ENCODE measurements around the gene FAM177A1. TPM values are rescaled to one million over a fixed set of nuclear protein-coding genes. Genes with fewer than 3 reads are reported as not detected.
A peak's percentile ranks its signal among the peaks of the same experiment; 100 is the strongest.
"Not testable (repeated sequence)": the region's sequence is repeated elsewhere in the genome, so short reads cannot be mapped to it uniquely, and the experiment has no call there.

FAM177A1 gene
- total RNA-seq, 1 experiment from 2014 or later = 28.0 TPM

- H3K36me3 ChIP-seq = no peaks in the 10 kb centered on the region
- H3K27me3 ChIP-seq = no peaks in the 10 kb centered on the region
- H3K4me1 ChIP-seq = peaks cover 7% of the 10 kb centered on the region; the same call in 1 of the 2 replicates
- H3K9me3 ChIP-seq (replicated peaks) = no peaks in the 10 kb centered on the region
- H3K27ac ChIP-seq = peak overlapping the region; percentile 14
- DNase-seq = no peak
- H3K4me3 ChIP-seq = peak overlapping the region; percentile 74
Measured at GRCh38 chr14:35045798-35046047, 349 bp upstream of the FAM177A1 start.

GRCh38 chr14:35046751-35047536, 872 bp downstream of the FAM177A1 start:
- Histone ChIP-seq H3K9me3 (replicated peaks) (no peaks in the 10 kb centered on the region), H3K4me3 (peak overlapping the region; percentile 74), H3K27ac (peak overlapping the region; percentile 55), H3K36me3 (no peaks in the 10 kb centered on the region), H3K27me3 (no peaks in the 10 kb centered on the region), H3K4me1 (peaks cover 7% of the 10 kb centered on the region; the same call in 1 of the 2 replicates)
- no peak for DNase-seq

- no peak overlapping the region for H3K4me3 ChIP-seq
- peaks cover 7% of the 10 kb centered on the region; the same call in 1 of the 2 replicates for H3K4me1 ChIP-seq
- no peaks in the 10 kb centered on the region for H3K27me3 ChIP-seq
- H3K36me3 ChIP-seq = no peaks in the 10 kb centered on the region
- H3K27ac ChIP-seq = no peak overlapping the region
- DNase-seq = no peak
- no peaks in the 10 kb centered on the region for H3K9me3 ChIP-seq (replicated peaks)
Measured at GRCh38 chr14:35047976-35048513, 2.0 kb downstream of the FAM177A1 start.

- Histone ChIP-seq H3K4me3 (no peak overlapping the region), H3K9me3 (replicated peaks) (no peaks in the 10 kb centered on the region), H3K4me1 (no peaks in the 10 kb centered on the region), H3K27me3 (no peaks in the 10 kb centered on the region), H3K27ac (no peak overlapping the region), H3K36me3 (no peaks in the 10 kb centered on the region)
- no peak for DNase-seq
Measured at GRCh38 chr14:35050652-35051051, 4.6 kb downstream of the FAM177A1 start.

GRCh38 chr14:35051796-35052195, 5.7 kb downstream of the FAM177A1 start:
- H3K36me3 ChIP-seq = no peaks in the 10 kb centered on the region
- no peaks in the 10 kb centered on the region for H3K9me3 ChIP-seq (replicated peaks)
- DNase-seq = no peak
- no peak overlapping the region for H3K27ac ChIP-seq
- H3K4me1 ChIP-seq = no peaks in the 10 kb centered on the region
- H3K4me3 ChIP-seq = no peak overlapping the region
- no peaks in the 10 kb centered on the region for H3K27me3 ChIP-seq

GRCh38 chr14:35052637-35053036, 6.6 kb downstream of the FAM177A1 start:
- Histone ChIP-seq H3K4me1 (no peaks in the 10 kb centered on the region), H3K36me3 (no peaks in the 10 kb centered on the region), H3K4me3 (no peak overlapping the region), H3K27ac (no peak overlapping the region), H3K27me3 (no peaks in the 10 kb centered on the region), H3K9me3 (replicated peaks) (no peaks in the 10 kb centered on the region)
- DNase-seq = no peak

- peaks cover 18% of the 10 kb centered on the region for H3K36me3 ChIP-seq
- not testable (repeated sequence) for H3K9me3 ChIP-seq (replicated peaks); H3K4me1 ChIP-seq; H3K27me3 ChIP-seq; H3K27ac ChIP-seq; H3K4me3 ChIP-seq; DNase-seq
Measured at GRCh38 chr14:35061113-35061791, 15.2 kb downstream of the FAM177A1 start.

GRCh38 chr14:35065731-35066130, 19.7 kb downstream of the FAM177A1 start:
- H3K27ac ChIP-seq; H3K36me3 ChIP-seq; H3K4me3 ChIP-seq; DNase-seq; H3K9me3 ChIP-seq (replicated peaks); H3K4me1 ChIP-seq; H3K27me3 ChIP-seq: not testable (repeated sequence)

- Histone ChIP-seq H3K4me3 (no peak overlapping the region), H3K27ac (no peak overlapping the region), H3K4me1 (no peaks in the 10 kb centered on the region), H3K9me3 (replicated peaks) (no peaks in the 10 kb centered on the region), H3K36me3 (peaks cover 10% of the 10 kb centered on the region), H3K27me3 (no peaks in the 10 kb centered on the region)
- no peak for DNase-seq
Measured at GRCh38 chr14:35068238-35069012, 22.4 kb downstream of the FAM177A1 start.

- H3K27me3 ChIP-seq = no peaks in the 10 kb centered on the region
- DNase-seq = no peak
- no peaks in the 10 kb centered on the region for H3K9me3 ChIP-seq (replicated peaks)
- peaks cover 12% of the 10 kb centered on the region for H3K36me3 ChIP-seq
- no peak overlapping the region for H3K4me3 ChIP-seq
- no peak overlapping the region for H3K27ac ChIP-seq
- H3K4me1 ChIP-seq = no peaks in the 10 kb centered on the region
Measured at GRCh38 chr14:35072226-35072625, 26.2 kb downstream of the FAM177A1 start.

GRCh38 chr14:35073486-35073885, 27.4 kb downstream of the FAM177A1 start:
- peaks cover 5% of the 10 kb centered on the region; the same call in 1 of the 2 replicates for H3K36me3 ChIP-seq
- H3K27ac ChIP-seq = no peak overlapping the region
- no peaks in the 10 kb centered on the region for H3K27me3 ChIP-seq
- no peaks in the 10 kb centered on the region for H3K9me3 ChIP-seq (replicated peaks)
- DNase-seq = no peak
- no peak overlapping the region for H3K4me3 ChIP-seq
- H3K4me1 ChIP-seq = no peaks in the 10 kb centered on the region

- Histone ChIP-seq H3K36me3 (peaks cover 19% of the 10 kb centered on the region), H3K4me3 (no peak overlapping the region), H3K27ac (no peak overlapping the region), H3K27me3 (no peaks in the 10 kb centered on the region), H3K4me1 (no peaks in the 10 kb centered on the region), H3K9me3 (replicated peaks) (no peaks in the 10 kb centered on the region)
- DNase-seq = no peak
Measured at GRCh38 chr14:35078082-35078481, 32.0 kb downstream of the FAM177A1 start.

GRCh38 chr14:35079742-35080141, 33.7 kb downstream of the FAM177A1 start:
- no peak overlapping the region for H3K4me3 ChIP-seq
- H3K27me3 ChIP-seq = no peaks in the 10 kb centered on the region
- no peaks in the 10 kb centered on the region for H3K9me3 ChIP-seq (replicated peaks)
- no peaks in the 10 kb centered on the region for H3K4me1 ChIP-seq
- peaks cover 24% of the 10 kb centered on the region for H3K36me3 ChIP-seq
- no peak for DNase-seq
- H3K27ac ChIP-seq = no peak overlapping the region

- Histone ChIP-seq H3K27ac (no peak overlapping the region), H3K4me1 (no peaks in the 10 kb centered on the region), H3K27me3 (no peaks in the 10 kb centered on the region), H3K36me3 (peaks cover 53% of the 10 kb centered on the region), H3K4me3 (no peak overlapping the region), H3K9me3 (replicated peaks) (peaks cover 3% of the 10 kb centered on the region)
- DNase-seq = no peak
Measured at GRCh38 chr14:35083530-35084150, 37.6 kb downstream of the FAM177A1 start.

Data from SJCRH30 (cell line).